ENCODE measurements around the gene AURKA.

DNA sequence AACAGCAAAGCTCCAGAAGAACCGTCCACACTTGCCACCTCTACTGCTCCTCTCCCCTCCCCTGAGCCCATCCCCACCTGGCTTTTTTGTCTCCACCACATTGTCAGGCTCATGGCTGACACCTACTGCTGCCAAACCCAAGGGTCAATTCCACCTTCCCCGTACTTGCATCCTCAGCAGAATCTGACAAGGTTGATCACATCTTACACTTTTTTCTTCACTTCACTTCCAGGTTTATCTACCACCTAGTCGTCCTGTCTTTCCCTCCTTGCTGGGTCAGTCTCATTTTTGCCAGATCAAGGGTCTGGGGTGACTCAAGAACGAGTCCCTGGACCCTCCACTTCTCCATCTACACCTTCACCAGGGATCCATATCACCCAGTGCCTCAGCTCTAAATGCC is 3.1 kb downstream of the AURKA start:
- TF ChIP-seq CTCF (conservative IDR thresholded peaks at IDR 0.05; ENCODE audit: low read length) (no peak), EZH2phosphoT487 (IDR thresholded peaks at IDR 0.05; ENCODE audit: borderline replicate concordance) (no peak)

Measured in Loucy (cell line).